Activated T-helper 1 cell treated with anti-CD3 and anti-CD28 coated beads, Interleukin-12 subunit alpha, Interleukin-12 subunit beta, Interleukin-2, Interleukin-4 antibody, amounts not matched to agents 30 ng/mL and 10 ng/mL and 1 ng/mL, durations not matched to agents 14 hours and 24 hours and 36 hours (primary cell): Measurements from ENCODE around the gene CRB1. TPM values are rescaled to one million over a fixed set of nuclear protein-coding genes. Genes with fewer than 3 reads are reported as not detected.
"Not testable (repeated sequence)": the region's sequence is repeated elsewhere in the genome, so short reads cannot be mapped to it uniquely, and the experiment has no call there.

Source experiments
- DNase-seq: peaks from one replicate; pipeline ENCODE4 v3.0.0; 2021; ENCODE audit warnings: low spot score
- H3K27ac Mint-ChIP-seq: one replicate; pipeline ENCODE4 v1.8.0; 2021; ENCODE audit warnings: mild to moderate bottlenecking, mixed read lengths
- H3K27me3 Mint-ChIP-seq: one replicate; pipeline ENCODE4 v1.8.0; 2022; ENCODE audit warnings: mild to moderate bottlenecking, moderate library complexity, mixed read lengths; ENCODE audit not compliant: insufficient read depth
- H3K36me3 Mint-ChIP-seq: one replicate; pipeline ENCODE4 v1.8.0; 2021; ENCODE audit warnings: low read depth, mixed read lengths
- H3K4me1 Mint-ChIP-seq: one replicate; pipeline ENCODE4 v1.8.0; 2021; ENCODE audit warnings: low read depth, mixed read lengths
- H3K4me3 Mint-ChIP-seq: one replicate; pipeline ENCODE4 v1.8.0; 2021; ENCODE audit warnings: mild to moderate bottlenecking, moderate library complexity, mixed read lengths
- H3K9me3 Mint-ChIP-seq: one replicate; pipeline ENCODE4 v1.8.0; 2021; ENCODE audit warnings: mixed read lengths
- intact Hi-C: fragments of 100-400 bp; cut with micrococcal nuclease; formaldehyde crosslinking; loops from one replicate; pipeline ENCODE4 v1.15.1; 2024
- total RNA-seq: library from RNA; stranded (reverse); gene quantifications from 2 replicates; pipeline ENCODE4 v1.2.3, GENCODE V29; 2022

Gene CRB1
- total RNA-seq, 1 donor from 2014 or later: not detected

DNA sequence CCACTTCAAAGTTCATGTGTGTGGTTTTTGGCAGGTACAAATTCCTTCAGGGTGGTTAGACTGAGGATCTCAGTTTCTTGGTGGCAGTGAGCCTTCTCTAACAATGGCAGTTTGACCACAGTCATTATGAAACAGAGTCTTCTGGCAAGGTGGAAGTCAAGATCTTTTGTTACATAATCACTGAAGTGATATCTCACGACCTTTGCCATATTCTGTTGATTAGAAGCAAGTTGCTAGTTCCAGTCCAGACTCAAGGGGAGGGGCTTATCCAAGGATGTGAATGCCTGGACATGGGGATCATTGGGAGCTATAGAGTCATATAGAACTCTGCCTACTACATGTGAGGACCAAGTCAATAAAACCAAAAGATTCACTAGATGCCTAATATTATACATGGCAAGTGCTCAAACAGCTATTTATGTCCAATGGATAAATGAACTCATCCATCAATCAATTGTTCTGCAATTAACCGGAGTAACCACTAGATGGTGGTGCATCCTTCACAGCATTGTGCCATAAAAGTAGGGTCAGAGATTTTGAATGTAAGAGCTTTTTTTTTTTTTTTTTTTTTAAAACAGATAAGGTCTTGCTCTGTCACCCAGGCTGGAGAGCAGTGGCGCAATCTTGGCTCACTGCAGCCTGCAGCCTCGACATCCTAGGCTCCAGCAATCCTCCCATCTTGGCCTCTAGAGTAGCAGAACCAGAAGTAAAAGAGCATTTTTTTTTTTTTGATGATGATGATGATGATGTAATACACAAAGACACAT, 131.9 kb downstream of the CRB1 start:
- Mint-ChIP-seq H3K27ac (no peak overlapping the region), H3K36me3 (no peaks in the 10 kb centered on the region), H3K4me1 (no peaks in the 10 kb centered on the region), H3K27me3 (peaks cover 5% of the 10 kb centered on the region), H3K9me3 (no peaks in the 10 kb centered on the region), H3K4me3 (no peak overlapping the region)
- DNase-seq: no peak
- intact Hi-C loops: loop anchor here (5.0 to 10.0 kb wide), 2 partner anchors 117 to 525 kb away; no protein-coding TSS in a partner anchor

DNA sequence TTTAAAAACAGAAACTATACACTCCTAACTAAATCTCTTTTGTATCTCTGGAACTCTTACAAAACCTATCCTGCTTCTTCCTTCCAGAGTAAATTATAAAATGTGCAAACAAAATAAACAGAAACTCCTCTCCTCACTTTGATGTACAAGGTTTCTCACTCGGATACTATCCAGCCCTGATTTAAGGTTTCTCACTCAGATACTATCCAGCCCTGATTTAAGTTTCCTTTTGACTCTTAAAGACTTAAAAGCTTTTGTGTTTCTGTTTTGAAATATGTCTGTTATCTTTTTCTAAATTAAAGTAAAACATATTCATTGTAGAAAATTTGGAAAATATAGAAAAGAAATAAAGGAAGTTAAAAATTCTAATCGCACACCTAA, 132.5 kb downstream of the CRB1 start:
- H3K36me3 Mint-ChIP-seq: no peaks in the 10 kb centered on the region
- no peaks in the 10 kb centered on the region for H3K9me3 Mint-ChIP-seq
- no peak overlapping the region for H3K27ac Mint-ChIP-seq
- DNase-seq: no peak
- intact Hi-C loops: loop anchor here (5.0 kb wide), 1 partner anchor 117 kb away; no protein-coding TSS in a partner anchor
- H3K27me3 Mint-ChIP-seq: peaks cover 5% of the 10 kb centered on the region
- no peaks in the 10 kb centered on the region for H3K4me1 Mint-ChIP-seq
- H3K4me3 Mint-ChIP-seq: no peak overlapping the region

DNA sequence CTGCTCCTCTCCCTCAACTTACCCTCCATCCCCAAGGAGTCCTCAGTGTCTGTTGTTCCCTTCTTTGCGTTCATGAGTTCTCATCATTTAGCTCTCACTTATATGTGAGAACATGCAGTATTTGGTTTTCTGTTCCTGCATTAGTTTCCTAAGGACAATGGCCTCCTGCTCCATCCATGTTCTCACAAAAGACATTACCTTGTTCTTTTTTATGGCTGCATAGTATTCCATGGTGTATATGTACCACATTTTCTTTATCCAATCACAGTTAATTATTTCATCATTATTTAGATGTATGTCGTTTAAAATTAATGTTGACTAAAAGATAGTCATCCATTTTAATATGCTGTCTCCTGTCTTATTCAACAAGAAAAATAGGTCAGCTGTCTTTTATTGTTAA, 134.1 kb downstream of the CRB1 start:
- Mint-ChIP-seq H3K9me3 (no peaks in the 10 kb centered on the region), H3K27me3 (peaks cover 8% of the 10 kb centered on the region), H3K4me1 (no peaks in the 10 kb centered on the region), H3K4me3 (no peak overlapping the region), H3K36me3 (no peaks in the 10 kb centered on the region), H3K27ac (no peak overlapping the region)
- DNase-seq: no peak
- intact Hi-C loops: loop anchor here (5.0 kb wide), 1 partner anchor 115 kb away; no protein-coding TSS in a partner anchor

DNA sequence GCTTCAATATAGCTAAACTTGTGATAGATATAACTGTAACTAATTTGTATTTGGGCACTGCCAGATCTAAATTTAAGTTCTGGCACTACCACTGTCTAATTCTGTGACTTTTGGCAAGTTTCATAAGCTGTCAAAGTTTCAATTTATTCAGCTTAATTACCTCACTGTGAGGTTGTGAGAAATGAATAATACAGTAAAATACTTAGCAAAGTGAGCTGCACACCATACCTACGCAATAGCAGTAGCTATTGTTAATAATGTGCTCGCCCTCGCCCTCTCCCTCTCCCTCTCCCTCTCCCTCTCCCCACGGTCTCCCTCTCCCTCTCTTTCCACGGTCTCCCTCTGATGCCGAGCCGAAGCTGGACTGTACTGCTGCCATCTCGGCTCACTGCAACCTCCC, 136.7 kb downstream of the CRB1 start:
- H3K36me3 Mint-ChIP-seq, DNase-seq, H3K4me3 Mint-ChIP-seq, H3K27ac Mint-ChIP-seq, H3K4me1 Mint-ChIP-seq, H3K9me3 Mint-ChIP-seq: not testable (repeated sequence)
- peaks cover 11% of the 10 kb centered on the region for H3K27me3 Mint-ChIP-seq
- intact Hi-C loops: loop anchor here (5.0 kb wide), 1 partner anchor 113 kb away; no protein-coding TSS in a partner anchor

DNA sequence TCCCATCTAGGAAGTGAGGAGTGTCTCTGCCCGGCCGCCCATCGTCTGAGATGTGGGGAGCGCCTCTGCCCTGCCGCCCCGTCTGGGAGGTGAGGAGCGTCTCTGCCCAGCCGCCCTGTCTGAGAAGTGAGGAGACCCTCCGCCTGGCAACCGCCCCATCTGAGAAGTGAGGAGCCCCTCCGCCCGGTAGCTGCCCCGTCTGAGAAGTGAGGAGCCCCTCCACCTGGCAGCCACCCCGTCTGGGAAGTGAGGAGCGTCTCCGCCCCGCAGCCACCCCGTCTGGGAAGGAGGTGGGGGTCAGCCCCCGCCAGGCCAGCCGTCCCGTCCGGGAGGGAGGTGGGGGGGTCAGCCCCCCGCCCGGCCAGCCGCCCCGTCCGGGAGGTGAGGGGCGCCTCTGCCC, 137.6 kb downstream of the CRB1 start:
- intact Hi-C loops: not testable (repeated sequence)

DNA sequence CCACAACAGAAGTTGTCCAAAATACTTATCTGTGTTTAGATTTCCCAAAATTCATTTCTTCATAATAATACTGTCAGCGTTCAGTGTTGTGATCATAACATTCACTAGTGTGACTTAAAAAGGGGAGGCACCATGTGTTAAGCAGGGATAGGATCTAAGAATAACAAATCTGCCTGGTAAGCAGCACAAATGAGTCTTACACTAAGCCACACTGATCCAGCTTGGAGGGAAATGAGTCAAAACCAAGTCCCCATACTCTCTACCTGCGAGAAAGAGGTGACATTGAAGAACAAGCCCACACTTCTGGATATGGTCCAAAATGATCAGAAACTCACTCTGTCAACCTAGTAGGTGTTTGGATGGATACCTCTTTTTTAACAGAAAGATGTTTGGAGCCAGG, 145.5 kb downstream of the CRB1 start:
- Mint-ChIP-seq H3K4me3 (no peak overlapping the region), H3K9me3 (no peaks in the 10 kb centered on the region), H3K4me1 (no peaks in the 10 kb centered on the region), H3K36me3 (no peaks in the 10 kb centered on the region), H3K27ac (no peak overlapping the region), H3K27me3 (peaks cover 4% of the 10 kb centered on the region)
- intact Hi-C loops: no loop called here
- DNase-seq: no peak

More for the DNA sequence above, 137.6 kb downstream of the CRB1 start:
- peaks cover 11% of the 10 kb centered on the region for H3K27me3 Mint-ChIP-seq
- not testable (repeated sequence) for H3K4me3 Mint-ChIP-seq, H3K36me3 Mint-ChIP-seq, H3K27ac Mint-ChIP-seq, H3K4me1 Mint-ChIP-seq, H3K9me3 Mint-ChIP-seq, DNase-seq

DNA sequence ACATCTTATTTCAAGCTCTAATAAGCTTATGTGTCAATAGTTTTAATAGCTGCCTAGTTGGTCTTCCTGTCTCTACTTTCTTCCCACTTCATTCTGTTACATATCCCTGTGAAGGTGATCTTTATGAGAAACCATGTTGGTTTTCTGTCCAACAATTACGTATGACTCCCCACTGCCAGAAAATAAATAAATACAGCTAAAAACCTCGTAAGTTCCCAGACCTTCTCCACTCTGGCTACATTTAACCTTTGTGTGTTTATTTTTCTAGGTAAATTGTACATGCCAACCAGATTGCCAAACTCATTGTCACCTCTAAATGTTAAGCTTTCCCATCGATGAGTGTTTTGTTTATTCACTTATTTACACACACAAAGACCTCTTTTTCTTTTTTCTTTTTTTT, 147.2 kb downstream of the CRB1 start:
- Mint-ChIP-seq H3K27me3 (peaks cover 4% of the 10 kb centered on the region), H3K9me3 (no peaks in the 10 kb centered on the region), H3K4me3 (no peak overlapping the region), H3K27ac (no peak overlapping the region), H3K36me3 (no peaks in the 10 kb centered on the region), H3K4me1 (no peaks in the 10 kb centered on the region)
- DNase-seq: no peak
- intact Hi-C loops: no loop called here

DNA sequence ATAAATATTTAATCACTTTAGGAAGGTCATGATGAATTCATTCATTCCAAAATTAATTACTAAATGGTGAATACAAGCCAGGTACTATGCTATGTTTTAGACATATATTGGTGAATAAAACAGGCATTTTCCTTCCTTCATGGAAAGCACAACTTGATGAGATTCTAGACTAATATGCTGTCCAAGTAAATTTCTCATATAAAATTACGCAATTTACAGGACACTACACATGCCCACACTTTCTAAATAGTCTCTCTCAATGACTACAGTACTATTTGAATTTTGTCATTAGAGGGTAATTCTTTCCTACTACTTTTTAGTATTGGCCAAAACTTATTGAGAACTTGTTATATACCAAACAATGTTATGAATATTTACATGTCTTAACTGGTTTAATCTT, 150.6 kb downstream of the CRB1 start:
- H3K9me3 Mint-ChIP-seq: no peaks in the 10 kb centered on the region
- intact Hi-C loops: no loop called here
- no peaks in the 10 kb centered on the region for H3K36me3 Mint-ChIP-seq
- H3K27ac Mint-ChIP-seq: no peak overlapping the region
- H3K27me3 Mint-ChIP-seq: peaks cover 2% of the 10 kb centered on the region
- H3K4me3 Mint-ChIP-seq: no peak overlapping the region
- H3K4me1 Mint-ChIP-seq: no peaks in the 10 kb centered on the region
- no peak for DNase-seq

DNA sequence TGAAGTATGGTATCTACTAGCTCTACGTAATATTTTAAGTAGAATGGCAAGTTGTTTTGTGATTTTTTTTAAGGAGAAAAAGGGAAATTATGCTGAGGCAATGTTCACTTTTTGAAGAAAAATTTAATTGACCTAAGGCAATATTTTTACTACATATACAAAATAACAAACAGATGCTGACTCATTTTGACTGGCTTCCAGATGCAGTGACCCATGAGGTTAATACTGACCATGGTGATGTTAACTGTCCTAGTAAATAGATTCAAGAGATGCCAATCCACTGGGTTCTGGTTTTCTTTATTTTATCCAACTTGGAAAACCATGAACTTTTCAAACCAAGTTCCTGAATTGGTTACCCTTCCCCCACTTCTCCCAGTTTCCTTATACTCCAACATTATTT, 154.9 kb downstream of the CRB1 start:
- H3K36me3 Mint-ChIP-seq: no peaks in the 10 kb centered on the region
- H3K9me3 Mint-ChIP-seq: no peaks in the 10 kb centered on the region
- no peak for DNase-seq
- no peak overlapping the region for H3K27ac Mint-ChIP-seq
- no peaks in the 10 kb centered on the region for H3K27me3 Mint-ChIP-seq
- no peak overlapping the region for H3K4me3 Mint-ChIP-seq
- no peaks in the 10 kb centered on the region for H3K4me1 Mint-ChIP-seq
- intact Hi-C loops: no loop called here

DNA sequence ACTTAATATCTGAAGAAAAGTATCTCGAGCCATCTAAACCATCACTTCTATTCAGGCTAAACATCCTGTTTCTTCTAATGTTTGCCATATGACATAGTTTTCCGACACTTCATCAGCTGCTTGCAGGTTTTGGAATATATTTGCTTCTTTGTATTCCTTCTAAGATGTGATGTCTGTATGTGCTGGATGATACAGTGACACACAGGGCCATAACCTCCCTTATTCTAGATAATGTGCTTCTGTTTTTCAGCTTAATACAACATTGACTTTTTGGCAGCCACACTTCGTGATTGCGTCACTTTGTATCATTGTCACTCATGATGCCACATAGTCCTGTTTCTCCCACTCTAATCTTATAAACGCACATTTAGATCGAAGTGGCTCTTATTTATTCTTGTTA, 156.3 kb downstream of the CRB1 start:
- Mint-ChIP-seq H3K9me3 (no peaks in the 10 kb centered on the region), H3K4me3 (no peak overlapping the region), H3K27me3 (no peaks in the 10 kb centered on the region), H3K36me3 (no peaks in the 10 kb centered on the region), H3K4me1 (no peaks in the 10 kb centered on the region), H3K27ac (no peak overlapping the region)
- intact Hi-C loops: no loop called here
- no peak for DNase-seq

DNA sequence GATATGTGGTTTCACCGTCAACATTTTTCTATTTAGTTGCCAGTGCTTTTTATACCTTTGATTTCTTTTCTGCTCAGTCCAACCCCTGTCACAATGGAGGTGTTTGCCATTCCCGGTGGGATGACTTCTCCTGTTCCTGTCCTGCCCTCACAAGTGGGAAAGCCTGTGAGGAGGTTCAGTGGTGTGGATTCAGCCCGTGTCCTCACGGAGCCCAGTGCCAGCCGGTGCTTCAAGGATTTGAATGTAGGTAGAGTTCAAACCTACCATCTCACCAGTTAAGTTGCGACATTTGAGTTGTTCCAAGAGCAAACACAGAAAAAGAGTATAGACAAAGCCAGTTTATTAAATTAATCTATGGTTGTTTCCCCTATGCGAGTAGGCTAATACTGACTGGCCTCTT, 161.3 kb downstream of the CRB1 start:
- intact Hi-C loops: no loop called here
- no peaks in the 10 kb centered on the region for H3K4me1 Mint-ChIP-seq
- no peaks in the 10 kb centered on the region for H3K9me3 Mint-ChIP-seq
- H3K27ac Mint-ChIP-seq: no peak overlapping the region
- no peaks in the 10 kb centered on the region for H3K36me3 Mint-ChIP-seq
- H3K4me3 Mint-ChIP-seq: no peak overlapping the region
- no peak for DNase-seq
- H3K27me3 Mint-ChIP-seq: peaks cover 3% of the 10 kb centered on the region

DNA sequence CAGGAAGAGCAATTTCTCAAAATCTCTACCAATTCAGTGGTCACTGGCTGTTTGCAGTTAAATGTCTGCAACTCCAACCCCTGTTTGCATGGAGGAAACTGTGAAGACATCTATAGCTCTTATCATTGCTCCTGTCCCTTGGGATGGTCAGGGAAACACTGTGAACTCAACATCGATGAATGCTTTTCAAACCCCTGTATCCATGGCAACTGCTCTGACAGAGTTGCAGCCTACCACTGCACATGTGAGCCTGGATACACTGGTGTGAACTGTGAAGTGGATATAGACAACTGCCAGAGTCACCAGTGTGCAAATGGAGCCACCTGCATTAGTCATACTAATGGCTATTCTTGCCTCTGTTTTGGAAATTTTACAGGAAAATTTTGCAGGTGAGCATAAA, 167.2 kb downstream of the CRB1 start:
- DNase-seq: no peak
- H3K27ac Mint-ChIP-seq: no peak overlapping the region
- H3K27me3 Mint-ChIP-seq: peaks cover 3% of the 10 kb centered on the region
- intact Hi-C loops: no loop called here
- no peaks in the 10 kb centered on the region for H3K36me3 Mint-ChIP-seq
- H3K9me3 Mint-ChIP-seq: no peaks in the 10 kb centered on the region
- no peaks in the 10 kb centered on the region for H3K4me1 Mint-ChIP-seq
- no peak overlapping the region for H3K4me3 Mint-ChIP-seq

DNA sequence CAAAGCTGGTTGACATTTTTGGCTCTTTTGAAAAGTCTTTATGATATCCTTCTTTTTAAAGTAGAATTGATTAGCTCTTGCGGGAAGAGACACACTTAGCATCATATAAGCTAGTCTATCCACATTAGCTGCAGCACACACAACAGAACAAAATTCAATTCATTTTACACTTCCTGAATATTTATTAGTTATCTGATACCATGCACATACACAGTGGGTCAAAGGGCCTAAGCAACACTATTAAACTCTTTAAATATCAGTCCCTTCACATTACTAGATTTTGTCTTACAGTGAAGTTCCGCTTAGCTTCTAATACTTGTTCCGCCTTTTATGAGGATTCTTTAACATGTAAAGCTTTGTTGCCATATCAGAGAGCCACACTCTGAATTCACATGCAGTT, 169.5 kb downstream of the CRB1 start:
- intact Hi-C loops: no loop called here
- no peak overlapping the region for H3K4me3 Mint-ChIP-seq
- no peaks in the 10 kb centered on the region for H3K27me3 Mint-ChIP-seq

More for the DNA sequence above, 169.5 kb downstream of the CRB1 start:
- Mint-ChIP-seq H3K4me1 (no peaks in the 10 kb centered on the region), H3K9me3 (no peaks in the 10 kb centered on the region), H3K36me3 (no peaks in the 10 kb centered on the region), H3K27ac (no peak overlapping the region)
- DNase-seq: no peak
